Smooth muscle cell (in vitro differentiated cells): ENCODE measurements around the gene VCAM1. TPM values are rescaled to one million over a fixed set of nuclear protein-coding genes. Genes with fewer than 3 reads are reported as not detected.

Source experiments
- DNase-seq: peaks from one replicate; lab custom pipeline; 2025; ENCODE audit not compliant: unreplicated experiment; lab: John Stamatoyannopoulos, UW
- H2AFZ ChIP-seq: fragments of 200-600 bp; sonication (generic); 2 replicates; pipeline ENCODE4 v1.6.0; 2016; ENCODE audit warnings: antibody characterized with exemption, low read depth, mild to moderate bottlenecking
- H3F3A ChIP-seq: fragments of 200-600 bp; sonication (generic); 2 replicates; pipeline ENCODE4 v1.6.0; 2017; ENCODE audit warnings: antibody characterized with exemption, low read depth
- H3K27ac ChIP-seq: fragments of 200-600 bp; sonication (generic); 2 replicates; pipeline ENCODE4 v1.5.1; 2016; ENCODE audit warnings: low read depth, mild to moderate bottlenecking
- H3K27me3 ChIP-seq: fragments of 200-600 bp; sonication (generic); 2 replicates; pipeline ENCODE4 v1.6.1; 2016; ENCODE audit warnings: low read depth, mild to moderate bottlenecking
- H3K36me3 ChIP-seq: fragments of 200-600 bp; sonication (generic); 2 replicates; pipeline ENCODE4 v1.5.1; 2016; ENCODE audit warnings: low read depth
- H3K4me1 ChIP-seq: fragments of 200-600 bp; sonication (generic); 2 replicates; pipeline ENCODE4 v1.5.1; 2016; ENCODE audit warnings: low read depth
- H3K4me2 ChIP-seq: fragments of 200-600 bp; sonication (generic); 2 replicates; pipeline ENCODE4 v1.6.0; 2016; ENCODE audit warnings: mild to moderate bottlenecking
- H3K4me3 ChIP-seq: fragments of 200-600 bp; sonication (generic); 2 replicates; pipeline ENCODE4 v1.5.1; 2016; ENCODE audit warnings: mild to moderate bottlenecking
- H3K79me2 ChIP-seq: fragments of 200-600 bp; sonication (generic); 2 replicates; pipeline ENCODE4 v1.6.0; 2016; ENCODE audit warnings: low read depth, mild to moderate bottlenecking
- H3K9ac ChIP-seq: fragments of 200-600 bp; sonication (generic); 2 replicates; pipeline ENCODE4 v1.6.0; 2016; ENCODE audit warnings: low read depth
- H3K9me3 ChIP-seq: fragments of 200-600 bp; sonication (generic); replicated peaks from 2 replicates; pipeline ENCODE4 v1.5.1; 2016; ENCODE audit warnings: low read depth
- H4K20me1 ChIP-seq: fragments of 200-600 bp; sonication (generic); 2 replicates; pipeline ENCODE4 v1.6.0; 2016; ENCODE audit warnings: low read depth
- CTCF ChIP-seq: fragments of 200-600 bp; sonication (generic); IDR thresholded peaks from 2 replicates; pipeline ENCODE4 v1.5.1; 2017; ENCODE audit warnings: borderline replicate concordance, mild to moderate bottlenecking, antibody characterized with exemption; ENCODE audit not compliant: insufficient read depth, poor library complexity, severe bottlenecking
- WGBS: methylation state at CpG from one replicate; pipeline ENCODE4 v1.1.7; 2016; ENCODE audit warnings: low lambda C conversion rate; 5-methylcytosine and 5-hydroxymethylcytosine counted together
- polyA plus RNA-seq: library from polyadenylated mRNA; unstranded; fragments of >200 nt; fragmentation: Nextera tagmentation; extraction: Ambion mirVana; gene quantifications from 2 replicates; pipeline ENCODE4 v1.2.1, GENCODE V29; 2016
- total RNA-seq: library from RNA; depleted of rRNA; stranded (reverse); fragments of >200 nt; gene quantifications from 2 replicates; pipeline ENCODE4 v1.2.3, GENCODE V29; 2014

Gene VCAM1
- total and polyA plus RNA-seq, 2 experiments from 2014 or later, result 63.8 to 105 TPM

- H3K27ac ChIP-seq, result no peak overlapping the region
Observed at GRCh38 chr1:100746542-100746932, 27.0 kb downstream of the VCAM1 start.

GRCh38 chr1:100747771-100748170, 28.2 kb downstream of the VCAM1 start:
- WGBS, result 94% methylated on average over 2 of the region's 2 CpGs
- no peaks in the 10 kb centered on the region for H4K20me1 ChIP-seq

More at GRCh38 chr1:100746542-100746932, 27.0 kb downstream of the VCAM1 start:
- 87% methylated on average over 3 of the region's 3 CpGs for WGBS
- no peaks in the 10 kb centered on the region for H3F3A ChIP-seq
- DNase-seq, result no peak
- H3K27me3 ChIP-seq, result no peaks in the 10 kb centered on the region
- H3K9me3 ChIP-seq, result no peaks in the 10 kb centered on the region
- TF ChIP-seq CTCF, result no peak
- no peaks in the 10 kb centered on the region for H4K20me1 ChIP-seq
- peaks cover 17% of the 10 kb centered on the region for H3K4me1 ChIP-seq
- H3K79me2 ChIP-seq, result no peaks in the 10 kb centered on the region
- H3K4me2 ChIP-seq, result no peak overlapping the region
- no peaks in the 10 kb centered on the region for H3K36me3 ChIP-seq
- H3K4me3 ChIP-seq, result no peak overlapping the region
- no peak overlapping the region for H3K9ac ChIP-seq
- no peak overlapping the region for H2AFZ ChIP-seq

DNA sequence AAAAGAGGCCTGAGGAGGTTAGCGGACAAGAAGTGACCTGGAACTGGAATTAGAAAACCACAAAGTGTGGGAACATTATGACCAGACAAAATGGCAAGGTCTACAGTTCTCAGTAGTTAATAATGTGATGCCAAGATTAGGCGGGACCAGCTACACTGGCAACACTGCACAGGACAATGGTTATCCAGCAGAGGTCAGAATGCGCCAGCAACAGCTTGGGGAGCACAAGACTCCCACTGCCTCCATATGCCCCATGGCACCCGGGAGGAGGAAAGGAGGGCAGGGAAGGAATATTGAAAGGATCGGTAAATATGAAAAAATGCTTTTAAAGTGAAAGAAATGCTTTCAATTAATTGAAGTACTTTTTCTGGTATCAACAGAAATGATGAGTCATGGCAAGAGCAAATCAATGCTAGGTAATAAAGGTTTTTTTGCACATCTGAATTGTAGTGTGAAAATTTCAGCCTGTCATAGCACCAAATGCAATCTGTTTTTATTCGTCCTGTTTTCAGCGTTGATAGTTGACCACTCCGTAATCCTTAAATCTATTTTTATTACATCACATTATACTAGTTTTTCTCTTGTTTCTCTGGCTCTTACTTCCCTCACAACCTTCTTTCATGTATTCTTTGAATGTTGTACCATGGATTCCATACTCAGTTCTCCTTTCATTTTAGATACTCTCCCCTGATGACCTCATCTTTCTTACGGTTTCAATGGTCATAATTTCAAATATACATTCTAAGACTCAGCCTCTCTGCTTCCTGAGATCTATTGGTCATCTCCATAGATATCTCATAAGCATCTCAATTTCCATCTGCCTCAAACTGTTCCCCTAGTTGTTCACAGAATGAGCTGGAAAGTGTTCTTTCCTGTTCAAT, 30.7 kb downstream of the VCAM1 start:
- no peak for DNase-seq
- Histone ChIP-seq H3K79me2 (no peaks in the 10 kb centered on the region), H3K9me3 (no peaks in the 10 kb centered on the region), H3F3A (no peaks in the 10 kb centered on the region), H3K27ac (no peak overlapping the region), H3K4me1 (peaks cover 17% of the 10 kb centered on the region), H3K36me3 (no peaks in the 10 kb centered on the region), H3K4me2 (no peak overlapping the region), H3K9ac (no peak overlapping the region), H3K27me3 (no peaks in the 10 kb centered on the region), H3K4me3 (no peak overlapping the region), H4K20me1 (no peaks in the 10 kb centered on the region), H2AFZ (no peak overlapping the region)
- no peak for TF ChIP-seq CTCF
- 81% methylated on average over 9 of the region's 9 CpGs for WGBS

More at GRCh38 chr1:100747771-100748170, 28.2 kb downstream of the VCAM1 start:
- Histone ChIP-seq H2AFZ (no peak overlapping the region), H3K9me3 (no peaks in the 10 kb centered on the region), H3K4me3 (no peak overlapping the region), H3K4me2 (no peak overlapping the region), H3K27ac (no peak overlapping the region), H3F3A (no peaks in the 10 kb centered on the region), H3K9ac (no peak overlapping the region), H3K79me2 (no peaks in the 10 kb centered on the region), H3K36me3 (no peaks in the 10 kb centered on the region), H3K27me3 (no peaks in the 10 kb centered on the region), H3K4me1 (peaks cover 17% of the 10 kb centered on the region)
- no peak for DNase-seq
- TF ChIP-seq CTCF, result no peak
